GM12878 (cell line): ENCODE results near the gene AMBRA1. TPM values are rescaled to one million over a fixed set of nuclear protein-coding genes. Genes with fewer than 3 reads are reported as not detected.

Experiments
- HCFC1 ChIP-seq: fragments of 150-350 bp; IDR thresholded peaks from 2 replicates; pipeline ENCODE4 v1.6.1; 2014; ENCODE audit warnings: low read length
- RAD21 ChIP-seq: IDR thresholded peaks from 2 replicates; pipeline ENCODE4 v1.6.1; 2011; ENCODE audit warnings: mild to moderate bottlenecking, low read depth, low read length, moderate library complexity; ENCODE audit not compliant: insufficient read depth
- ZNF622 ChIP-seq: fragments of 450-650 bp; IDR thresholded peaks from 2 replicates; pipeline ENCODE4 v1.6.1; 2017; ENCODE audit warnings: mild to moderate bottlenecking, inconsistent platforms
- microRNA-seq: library from miRNA; unstranded; fragments of <30 nt; microRNA quantifications from one replicate; pipeline ENCODE4, GENCODE V29; 2018
- polyA plus RNA-seq, 11 experiments: library from polyadenylated mRNA; depleted of rRNA in 4 of 11; unstranded in 6 of 11; stranded (reverse) in 5 of 11; fragments of >200 nt; fragmentation: Nextera tagmentation in 4 of 11; fragmentation: Illumina TruSeq in 1 of 11; extraction: Ambion mirVana in 4 of 11; extraction: Trizol in 1 of 11; gene quantifications; 1 replicate in 1 of 11; 2 replicates in 10 of 11; pipeline versions ENCODE4 v1.2.1 to v1.2.3, GENCODE V29; 2011 to 2016; ENCODE audit warnings: inconsistent platforms in 2 of 11, missing spikeins in 2 of 11, low read depth in 1 of 11
- small RNA-seq: library from RNA; depleted of rRNA; stranded (forward); fragments of <200 nt; gene quantifications from one replicate; pipeline ENCODE3, GENCODE V24; 2014
- total RNA-seq, 4 experiments: library from RNA; depleted of rRNA in 3 of 4; stranded (reverse); fragments of >200 nt in 3 of 4; fragmentation: Illumina TruSeq in 1 of 4; extraction: Trizol in 1 of 4; gene quantifications; 2 replicates each; pipeline versions ENCODE4 v1.2.1 to v1.2.3, GENCODE V29; 2013 to 2021
- TF ChIP-seq, protein P1 (sequence below): fragments of 450-650 bp; IDR thresholded peaks from 2 replicates; pipeline ENCODE4 v1.6.1; 2017; ENCODE audit warnings: mild to moderate bottlenecking, moderate library complexity

The AMBRA1 gene
- total and polyA plus RNA-seq, 10 of the 15 experiments (the other 5 are each of a cell fraction or from before 2014, with no cell fraction given) = 0.57 to 34.3 (median 13.7) TPM

DNA sequence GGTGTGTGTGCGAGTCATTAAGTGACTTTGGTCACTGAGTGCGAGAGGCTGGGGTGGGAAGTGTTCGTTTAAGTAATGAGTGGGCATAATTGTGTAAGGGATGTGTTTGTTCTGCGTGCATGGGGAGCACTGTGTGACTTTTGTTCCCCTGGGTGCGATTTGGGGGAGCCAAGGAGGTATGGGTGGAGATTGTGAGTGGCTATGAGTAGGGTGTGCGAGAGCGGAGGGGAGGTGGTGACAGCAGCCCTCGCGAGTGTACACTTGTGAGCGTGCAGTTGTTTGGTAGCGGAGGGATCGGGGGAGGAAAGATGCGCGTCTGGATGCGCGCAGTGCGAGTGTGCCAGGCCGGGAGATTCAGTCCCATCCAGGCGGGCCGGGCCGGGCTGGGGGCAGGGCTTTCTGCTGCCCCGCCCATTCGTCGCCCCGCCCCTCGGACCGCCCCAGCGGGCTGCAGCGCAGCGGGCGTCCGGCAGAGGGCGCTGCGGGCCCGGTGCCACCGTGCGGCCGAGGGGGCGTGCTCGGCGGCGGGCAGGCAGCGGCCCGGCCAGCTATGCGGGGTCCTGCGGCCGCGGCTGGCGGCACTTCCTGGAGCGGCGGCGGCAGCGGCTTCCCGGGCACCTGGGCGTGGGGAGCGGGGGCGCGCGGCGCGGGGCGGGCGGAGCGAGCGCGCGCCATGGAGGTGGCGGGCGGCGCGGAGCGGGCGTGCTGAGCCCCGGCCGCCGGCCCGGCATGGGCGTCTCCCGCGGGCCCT lies 246.8 kb downstream of the AMBRA1 start, which contains the start of gene DGKZ (continued):
- no peak for TF ChIP-seq ZNF622
- peak; percentile 64 for TF ChIP-seq RAD21
- TF ChIP-seq HCFC1 = peak; percentile 51
- TF ChIP-seq, protein P1, sequence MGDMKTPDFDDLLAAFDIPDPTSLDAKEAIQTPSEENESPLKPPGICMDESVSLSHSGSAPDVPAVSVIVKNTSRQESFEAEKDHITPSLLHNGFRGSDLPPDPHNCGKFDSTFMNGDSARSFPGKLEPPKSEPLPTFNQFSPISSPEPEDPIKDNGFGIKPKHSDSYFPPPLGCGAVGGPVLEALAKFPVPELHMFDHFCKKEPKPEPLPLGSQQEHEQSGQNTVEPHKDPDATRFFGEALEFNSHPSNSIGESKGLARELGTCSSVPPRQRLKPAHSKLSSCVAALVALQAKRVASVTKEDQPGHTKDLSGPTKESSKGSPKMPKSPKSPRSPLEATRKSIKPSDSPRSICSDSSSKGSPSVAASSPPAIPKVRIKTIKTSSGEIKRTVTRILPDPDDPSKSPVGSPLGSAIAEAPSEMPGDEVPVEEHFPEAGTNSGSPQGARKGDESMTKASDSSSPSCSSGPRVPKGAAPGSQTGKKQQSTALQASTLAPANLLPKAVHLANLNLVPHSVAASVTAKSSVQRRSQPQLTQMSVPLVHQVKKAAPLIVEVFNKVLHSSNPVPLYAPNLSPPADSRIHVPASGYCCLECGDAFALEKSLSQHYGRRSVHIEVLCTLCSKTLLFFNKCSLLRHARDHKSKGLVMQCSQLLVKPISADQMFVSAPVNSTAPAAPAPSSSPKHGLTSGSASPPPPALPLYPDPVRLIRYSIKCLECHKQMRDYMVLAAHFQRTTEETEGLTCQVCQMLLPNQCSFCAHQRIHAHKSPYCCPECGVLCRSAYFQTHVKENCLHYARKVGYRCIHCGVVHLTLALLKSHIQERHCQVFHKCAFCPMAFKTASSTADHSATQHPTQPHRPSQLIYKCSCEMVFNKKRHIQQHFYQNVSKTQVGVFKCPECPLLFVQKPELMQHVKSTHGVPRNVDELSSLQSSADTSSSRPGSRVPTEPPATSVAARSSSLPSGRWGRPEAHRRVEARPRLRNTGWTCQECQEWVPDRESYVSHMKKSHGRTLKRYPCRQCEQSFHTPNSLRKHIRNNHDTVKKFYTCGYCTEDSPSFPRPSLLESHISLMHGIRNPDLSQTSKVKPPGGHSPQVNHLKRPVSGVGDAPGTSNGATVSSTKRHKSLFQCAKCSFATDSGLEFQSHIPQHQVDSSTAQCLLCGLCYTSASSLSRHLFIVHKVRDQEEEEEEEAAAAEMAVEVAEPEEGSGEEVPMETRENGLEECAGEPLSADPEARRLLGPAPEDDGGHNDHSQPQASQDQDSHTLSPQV = peak; percentile 78; the same call in 1 of the 2 replicates

Small RNA genes within 50 kb of the gene (microRNA-seq; reads per million reads assigned to microRNA genes)
- gene MIR3160-1 = not detected
- not detected for gene MIR3160-2
- gene MIR4688 = 0.75 reads per million

Small RNA genes within 50 kb of the gene (small RNA-seq; reads per million reads assigned to genes)
- gene MIR3160-1 (not detected), gene MIR4688 (0.74 reads per million, percentile 21 among the genes with 10 or more reads in this experiment)

Other genes with a start within 250 kb of the AMBRA1 start
Only the 7 nearest of the 8 such genes appear.
- gene MDK, start 212.4 kb downstream of the AMBRA1 start, total RNA-seq (2014; rRNA removed) = 6.9 and 8.5 TPM in 2 replicates
- 4.7 and 5.5 TPM in 2 replicates for gene MDK, start 212.4 kb downstream of the AMBRA1 start, total RNA-seq (2014; rRNA removed; fragmentation: Illumina TruSeq; extraction: Trizol)
- gene MDK, start 212.4 kb downstream of the AMBRA1 start, total RNA-seq (2021) = 11.2 and 12.8 TPM in 2 replicates
- gene MDK, start 212.4 kb downstream of the AMBRA1 start, polyA plus RNA-seq (2011; rRNA removed) = 2.6 and 3.8 TPM in 2 replicates
- 3.0 and 12.3 TPM in 2 replicates for gene MDK, start 212.4 kb downstream of the AMBRA1 start, polyA plus RNA-seq (2014; fragmentation: Illumina TruSeq; extraction: Trizol)
- 1 to 10 TPM in 1 of 2 experiments, under 1 TPM in 1; 0.77 to 2.3 TPM for gene MDK, start 212.4 kb downstream of the AMBRA1 start, polyA plus RNA-seq (2014; fragmentation: Nextera tagmentation; extraction: Ambion mirVana)
- gene MDK, start 212.4 kb downstream of the AMBRA1 start, polyA plus RNA-seq (2014; rRNA removed) = 12.6 and 17.8 TPM in 2 replicates
- 10 to 100 TPM; 11.8 to 13.7 TPM for gene MDK, start 212.4 kb downstream of the AMBRA1 start, polyA plus RNA-seq (2016; fragmentation: Nextera tagmentation; extraction: Ambion mirVana)
- 0.23 TPM in 1 of 2 replicates, not detected in the other for gene CHRM4, start 202.2 kb downstream of the AMBRA1 start, total RNA-seq (2014; rRNA removed)
- not detected in 2 replicates for gene CHRM4, start 202.2 kb downstream of the AMBRA1 start, total RNA-seq (2014; rRNA removed; fragmentation: Illumina TruSeq; extraction: Trizol)
- gene CHRM4, start 202.2 kb downstream of the AMBRA1 start, total RNA-seq (2021) = 0.13 TPM in 1 of 2 replicates, not detected in the other
- gene CHRM4, start 202.2 kb downstream of the AMBRA1 start, polyA plus RNA-seq (2011; rRNA removed) = not detected in 2 replicates
- 0.12 TPM in 1 of 2 replicates, not detected in the other for gene CHRM4, start 202.2 kb downstream of the AMBRA1 start, polyA plus RNA-seq (2014; fragmentation: Illumina TruSeq; extraction: Trizol)
- not detected for gene CHRM4, start 202.2 kb downstream of the AMBRA1 start, polyA plus RNA-seq (2014; fragmentation: Nextera tagmentation; extraction: Ambion mirVana)
- gene CHRM4, start 202.2 kb downstream of the AMBRA1 start, polyA plus RNA-seq (2014; rRNA removed) = not detected in 2 replicates
- not detected for gene CHRM4, start 202.2 kb downstream of the AMBRA1 start, polyA plus RNA-seq (2016; fragmentation: Nextera tagmentation; extraction: Ambion mirVana)
- gene HARBI1, start 23.2 kb upstream of the AMBRA1 start, total RNA-seq (2014; rRNA removed) = 4.4 and 7.4 TPM in 2 replicates
- 4.3 and 5.0 TPM in 2 replicates for gene HARBI1, start 23.2 kb upstream of the AMBRA1 start, total RNA-seq (2014; rRNA removed; fragmentation: Illumina TruSeq; extraction: Trizol)
- gene HARBI1, start 23.2 kb upstream of the AMBRA1 start, total RNA-seq (2021) = 4.4 and 4.8 TPM in 2 replicates
- 3.5 and 3.6 TPM in 2 replicates for gene HARBI1, start 23.2 kb upstream of the AMBRA1 start, polyA plus RNA-seq (2011; rRNA removed)
- 4.2 and 5.2 TPM in 2 replicates for gene HARBI1, start 23.2 kb upstream of the AMBRA1 start, polyA plus RNA-seq (2014; fragmentation: Illumina TruSeq; extraction: Trizol)
- gene HARBI1, start 23.2 kb upstream of the AMBRA1 start, polyA plus RNA-seq (2014; fragmentation: Nextera tagmentation; extraction: Ambion mirVana) = 1 to 10 TPM; 5.1 to 7.5 TPM
- 4.0 and 5.3 TPM in 2 replicates for gene HARBI1, start 23.2 kb upstream of the AMBRA1 start, polyA plus RNA-seq (2014; rRNA removed)
- gene HARBI1, start 23.2 kb upstream of the AMBRA1 start, polyA plus RNA-seq (2016; fragmentation: Nextera tagmentation; extraction: Ambion mirVana) = 1 to 10 TPM; 8.2 to 8.4 TPM
- gene ATG13, start 23.5 kb upstream of the AMBRA1 start, total RNA-seq (2014; rRNA removed) = 41.0 and 61.6 TPM in 2 replicates
- 22.9 and 27.8 TPM in 2 replicates for gene ATG13, start 23.5 kb upstream of the AMBRA1 start, total RNA-seq (2014; rRNA removed; fragmentation: Illumina TruSeq; extraction: Trizol)
- 56.1 and 58.3 TPM in 2 replicates for gene ATG13, start 23.5 kb upstream of the AMBRA1 start, total RNA-seq (2021)
- gene ATG13, start 23.5 kb upstream of the AMBRA1 start, polyA plus RNA-seq (2011; rRNA removed) = 40.5 and 48.1 TPM in 2 replicates
- 33.8 and 42.9 TPM in 2 replicates for gene ATG13, start 23.5 kb upstream of the AMBRA1 start, polyA plus RNA-seq (2014; fragmentation: Illumina TruSeq; extraction: Trizol)
- 10 to 100 TPM; 10.9 to 13.6 TPM for gene ATG13, start 23.5 kb upstream of the AMBRA1 start, polyA plus RNA-seq (2014; fragmentation: Nextera tagmentation; extraction: Ambion mirVana)
- 57.0 and 68.3 TPM in 2 replicates for gene ATG13, start 23.5 kb upstream of the AMBRA1 start, polyA plus RNA-seq (2014; rRNA removed)
- gene ATG13, start 23.5 kb upstream of the AMBRA1 start, polyA plus RNA-seq (2016; fragmentation: Nextera tagmentation; extraction: Ambion mirVana) = 10 to 100 TPM; 53.6 to 57.6 TPM
- 15.2 and 18.2 TPM in 2 replicates for gene ARHGAP1, start 106.6 kb upstream of the AMBRA1 start, total RNA-seq (2014; rRNA removed)
- gene ARHGAP1, start 106.6 kb upstream of the AMBRA1 start, total RNA-seq (2014; rRNA removed; fragmentation: Illumina TruSeq; extraction: Trizol) = 11.4 and 13.8 TPM in 2 replicates
- 43.4 and 45.5 TPM in 2 replicates for gene ARHGAP1, start 106.6 kb upstream of the AMBRA1 start, total RNA-seq (2021)
- gene ARHGAP1, start 106.6 kb upstream of the AMBRA1 start, polyA plus RNA-seq (2011; rRNA removed) = 5.8 and 17.6 TPM in 2 replicates
- 17.1 and 32.2 TPM in 2 replicates for gene ARHGAP1, start 106.6 kb upstream of the AMBRA1 start, polyA plus RNA-seq (2014; fragmentation: Illumina TruSeq; extraction: Trizol)
- 1 to 10 TPM; 4.3 to 9.4 TPM for gene ARHGAP1, start 106.6 kb upstream of the AMBRA1 start, polyA plus RNA-seq (2014; fragmentation: Nextera tagmentation; extraction: Ambion mirVana)
- gene ARHGAP1, start 106.6 kb upstream of the AMBRA1 start, polyA plus RNA-seq (2014; rRNA removed) = 28.1 and 32.7 TPM in 2 replicates
- 10 to 100 TPM; 32.6 to 36.6 TPM for gene ARHGAP1, start 106.6 kb upstream of the AMBRA1 start, polyA plus RNA-seq (2016; fragmentation: Nextera tagmentation; extraction: Ambion mirVana)
- gene ZNF408, start 107.0 kb upstream of the AMBRA1 start, total RNA-seq (2014; rRNA removed) = 7.9 and 8.4 TPM in 2 replicates
- gene ZNF408, start 107.0 kb upstream of the AMBRA1 start, total RNA-seq (2014; rRNA removed; fragmentation: Illumina TruSeq; extraction: Trizol) = 5.9 and 6.3 TPM in 2 replicates
- 11.3 and 12.1 TPM in 2 replicates for gene ZNF408, start 107.0 kb upstream of the AMBRA1 start, total RNA-seq (2021)
- gene ZNF408, start 107.0 kb upstream of the AMBRA1 start, polyA plus RNA-seq (2011; rRNA removed) = 3.1 and 5.9 TPM in 2 replicates
- 1.4 and 4.3 TPM in 2 replicates for gene ZNF408, start 107.0 kb upstream of the AMBRA1 start, polyA plus RNA-seq (2014; fragmentation: Illumina TruSeq; extraction: Trizol)
- gene ZNF408, start 107.0 kb upstream of the AMBRA1 start, polyA plus RNA-seq (2014; fragmentation: Nextera tagmentation; extraction: Ambion mirVana) = under 1 TPM; 0.19 to 0.35 TPM
- gene ZNF408, start 107.0 kb upstream of the AMBRA1 start, polyA plus RNA-seq (2014; rRNA removed) = 8.0 and 8.8 TPM in 2 replicates
- gene ZNF408, start 107.0 kb upstream of the AMBRA1 start, polyA plus RNA-seq (2016; fragmentation: Nextera tagmentation; extraction: Ambion mirVana) = 10 to 100 TPM in 1 of 2 experiments, 1 to 10 TPM in 1; 9.2 to 10.3 TPM
- 0.23 TPM in 1 of 2 replicates, not detected in the other for gene F2, start 125.2 kb upstream of the AMBRA1 start, total RNA-seq (2014; rRNA removed)
- gene F2, start 125.2 kb upstream of the AMBRA1 start, total RNA-seq (2014; rRNA removed; fragmentation: Illumina TruSeq; extraction: Trizol) = not detected in 2 replicates
- gene F2, start 125.2 kb upstream of the AMBRA1 start, total RNA-seq (2021) = 0.32 and 0.72 TPM in 2 replicates
- not detected in 2 replicates for gene F2, start 125.2 kb upstream of the AMBRA1 start, polyA plus RNA-seq (2011; rRNA removed)
- gene F2, start 125.2 kb upstream of the AMBRA1 start, polyA plus RNA-seq (2014; fragmentation: Illumina TruSeq; extraction: Trizol) = not detected in 2 replicates
- not detected for gene F2, start 125.2 kb upstream of the AMBRA1 start, polyA plus RNA-seq (2014; fragmentation: Nextera tagmentation; extraction: Ambion mirVana)
- not detected in 2 replicates for gene F2, start 125.2 kb upstream of the AMBRA1 start, polyA plus RNA-seq (2014; rRNA removed)
- not detected for gene F2, start 125.2 kb upstream of the AMBRA1 start, polyA plus RNA-seq (2016; fragmentation: Nextera tagmentation; extraction: Ambion mirVana)